Liver (tissue), 9 donors: ENCODE measurements around the gene DGCR8. TPM values are rescaled to one million over a fixed set of nuclear protein-coding genes. Genes with fewer than 3 reads are reported as not detected.

Experiments used
- DNase-seq: peaks from one replicate; pipeline ENCODE4 v3.0.0-alpha.2; 2017; ENCODE audit warnings: low spot score
- H3K27ac ChIP-seq, 2 donors: one replicate each; pipeline ENCODE4 v1.7.0; 2013; ENCODE audit warnings: inconsistent platforms in 2 of 2, low read length in 2 of 2, control low read depth in 1 of 2, low read depth in 1 of 2, mild to moderate bottlenecking in 1 of 2
- H3K27me3 ChIP-seq, 4 donors: one replicate each; pipeline versions ENCODE4 v1.6.1 to v1.7.0; 2013; ENCODE audit warnings: low read length in 3 of 4, inconsistent platforms in 1 of 4, mild to moderate bottlenecking in 1 of 4, moderate library complexity in 1 of 4; ENCODE audit not compliant: control insufficient read depth in 4 of 4, insufficient read depth in 4 of 4
- H3K36me3 ChIP-seq, 4 donors: one replicate each; pipeline versions ENCODE4 v1.6.1 to v1.7.0; 2013; ENCODE audit warnings: low read length in 3 of 4, mild to moderate bottlenecking in 3 of 4, low read depth in 1 of 4, moderate library complexity in 1 of 4; ENCODE audit not compliant: control insufficient read depth in 4 of 4, insufficient read depth in 3 of 4
- H3K4me1 ChIP-seq, 4 donors: one replicate each; pipeline versions ENCODE4 v1.6.1 to v1.7.0; 2013; ENCODE audit warnings: low read length in 3 of 4, mild to moderate bottlenecking in 3 of 4, moderate library complexity in 1 of 4; ENCODE audit not compliant: control insufficient read depth in 4 of 4, insufficient read depth in 4 of 4
- H3K4me3 ChIP-seq, 3 donors: one replicate each; pipeline versions ENCODE4 v1.6.1 to v1.7.0; 2013; ENCODE audit warnings: low read length in 3 of 3, control low read depth in 1 of 3, low read depth in 1 of 3, mild to moderate bottlenecking in 1 of 3
- H3K9ac ChIP-seq, 2 donors: one replicate each; pipeline ENCODE4 v1.7.0; 2013; ENCODE audit warnings: low read length in 2 of 2, mild to moderate bottlenecking in 2 of 2, moderate library complexity in 2 of 2, control low read depth in 1 of 2, low read depth in 1 of 2
- H3K9me3 ChIP-seq, 4 donors: one replicate each; pipeline versions ENCODE4 v1.6.1 to v1.7.0; 2013; ENCODE audit warnings: low read length in 3 of 4; ENCODE audit not compliant: control insufficient read depth in 4 of 4
- CTCF ChIP-seq: fragments of 150-350 bp; IDR thresholded peaks from 2 replicates; pipeline ENCODE4 v1.5.1; 2017; ENCODE audit warnings: improper control_type of control experiment, low read depth, low read length; ENCODE audit not compliant: missing input control
- EGR1 ChIP-seq, 2 donors: IDR thresholded peaks; 2 replicates each; pipeline ENCODE4 v1.6.1; 2016 to 2018; ENCODE audit warnings: antibody characterized with exemption in 2 of 2, low read depth in 2 of 2
- FOXA1 ChIP-seq: IDR thresholded peaks from 2 replicates; pipeline ENCODE4 v1.6.1; 2016; ENCODE audit warnings: antibody characterized with exemption
- FOXA2 ChIP-seq: IDR thresholded peaks from 2 replicates; pipeline ENCODE4 v1.6.1; 2016; ENCODE audit warnings: antibody characterized with exemption
- GABPA ChIP-seq, 2 donors: IDR thresholded peaks in 1 of 2; conservative IDR thresholded peaks in 1 of 2; 2 replicates each; pipeline ENCODE4 v1.6.1; 2016; ENCODE audit warnings: antibody characterized with exemption in 2 of 2, mild to moderate bottlenecking in 1 of 2, moderate library complexity in 1 of 2
- HNF4A ChIP-seq, 2 donors: conservative IDR thresholded peaks; 2 replicates each; pipeline ENCODE4 v1.6.1; 2016; ENCODE audit warnings: antibody characterized with exemption in 2 of 2, mild to moderate bottlenecking in 2 of 2
- JUND ChIP-seq, 2 donors: IDR thresholded peaks; 2 replicates each; pipeline ENCODE4 v1.6.1; 2016; ENCODE audit warnings: antibody characterized with exemption in 2 of 2
- REST ChIP-seq: IDR thresholded peaks from 2 replicates; pipeline ENCODE4 v1.6.1; 2016; ENCODE audit warnings: antibody characterized with exemption, mild to moderate bottlenecking
- RXRA ChIP-seq, 2 donors: IDR thresholded peaks; 2 replicates each; pipeline ENCODE4 v1.6.1; 2017 to 2018; ENCODE audit warnings: antibody characterized with exemption in 2 of 2, mild to moderate bottlenecking in 1 of 2
- SP1 ChIP-seq: IDR thresholded peaks from 2 replicates; pipeline ENCODE4 v1.6.1; 2018; ENCODE audit warnings: antibody characterized with exemption, mild to moderate bottlenecking
- YY1 ChIP-seq: IDR thresholded peaks from 2 replicates; pipeline ENCODE4 v1.6.1; 2016; ENCODE audit warnings: antibody characterized with exemption, mild to moderate bottlenecking
- ZBTB33 ChIP-seq: IDR thresholded peaks from 2 replicates; pipeline ENCODE4 v1.6.1; 2016; ENCODE audit warnings: antibody characterized with exemption
- WGBS: extraction: QIAGEN DNeasy Blood & Tissue Kit; methylation state at CpG from one replicate; pipeline ENCODE4 v1.1.7; 2013; 5-methylcytosine and 5-hydroxymethylcytosine counted together
- polyA plus RNA-seq, 2 donors: library from polyadenylated mRNA; stranded (reverse) in 1 of 2; unstranded in 1 of 2; fragments of 200-250 nt in 1 of 2; fragments of >200 nt in 1 of 2; fragmentation: Nextera tagmentation in 1 of 2; extraction: Ambion mirVana in 1 of 2; gene quantifications; one replicate each; pipeline versions ENCODE4 v1.2.1 to v1.2.3, GENCODE V29; 2013 to 2015
- total RNA-seq, 2 donors: library from RNA; depleted of rRNA; stranded (reverse); fragments of >200 nt; gene quantifications; one replicate each; pipeline ENCODE4 v1.2.3, GENCODE V29; 2014
- donor health status: healthy.
- donor health status: healthy.
- donor health status: healthy.
- donor health status: healthy.
- donor health status: healthy.

The DGCR8 gene
- total and polyA plus RNA-seq, 4 donors, result 7.9 to 27.1 (median 15.8) TPM

- 66% methylated on average over 14 of the region's 14 CpGs for WGBS
- TF ChIP-seq GABPA (IDR thresholded peaks at IDR 0.05 in 1 of 2, conservative IDR thresholded peaks at IDR 0.05 in 1 of 2) (no peak), HNF4A (conservative IDR thresholded peaks at IDR 0.05) (no peak), RXRA (IDR thresholded peaks at IDR 0.05) (no peak), FOXA2 (no peak), ZBTB33 (no peak), YY1 (no peak)
- Histone ChIP-seq H3K27me3 (no peaks in the 10 kb centered on the region), H3K9ac (no peak overlapping the region), H3K36me3 (no peaks in the 10 kb centered on the region), H3K4me3 (no peak overlapping the region), H3K27ac (no peak overlapping the region), H3K4me1 (no peaks in the 10 kb centered on the region), H3K9me3 (no peaks in the 10 kb centered on the region)
- no peak for DNase-seq
Observed at GRCh38 chr22:20154602-20155187, 74.7 kb downstream of the DGCR8 start.

- H3K4me1 ChIP-seq, result no peaks in the 10 kb centered on the region
- 65% methylated on average over 30 of the region's 30 CpGs for WGBS
- H3K9me3 ChIP-seq, result no peaks in the 10 kb centered on the region
- no peak overlapping the region for H3K9ac ChIP-seq
- DNase-seq, result no peak
- TF ChIP-seq FOXA2 (no peak), FOXA1 (no peak), CTCF (no peak), SP1 (no peak), JUND (IDR thresholded peaks at IDR 0.05) (no peak), REST (no peak), RXRA (IDR thresholded peaks at IDR 0.05) (no peak), EGR1 (IDR thresholded peaks at IDR 0.05; ENCODE audit: low read depth in 2 of 2) (no peak)
- no peaks in the 10 kb centered on the region for H3K36me3 ChIP-seq
- H3K4me3 ChIP-seq, result no peak overlapping the region
- H3K27me3 ChIP-seq, result no peaks in the 10 kb centered on the region
- no peak overlapping the region for H3K27ac ChIP-seq
Observed at GRCh38 chr22:20155330-20156041, 75.4 kb downstream of the DGCR8 start.
